T-helper 9 cell (primary cell): ENCODE results near the gene PAX3.

Experiments used
- DNase-seq: peaks from one replicate; pipeline ENCODE4 v3.0.0-alpha.2; 2020
- total RNA-seq, 2 donors: gene quantifications; one replicate each; lab custom pipeline; 2026; lab: John Stamatoyannopoulos, UW

Gene PAX3
- total RNA-seq: 0 reads per million in 2 donors

DNA sequence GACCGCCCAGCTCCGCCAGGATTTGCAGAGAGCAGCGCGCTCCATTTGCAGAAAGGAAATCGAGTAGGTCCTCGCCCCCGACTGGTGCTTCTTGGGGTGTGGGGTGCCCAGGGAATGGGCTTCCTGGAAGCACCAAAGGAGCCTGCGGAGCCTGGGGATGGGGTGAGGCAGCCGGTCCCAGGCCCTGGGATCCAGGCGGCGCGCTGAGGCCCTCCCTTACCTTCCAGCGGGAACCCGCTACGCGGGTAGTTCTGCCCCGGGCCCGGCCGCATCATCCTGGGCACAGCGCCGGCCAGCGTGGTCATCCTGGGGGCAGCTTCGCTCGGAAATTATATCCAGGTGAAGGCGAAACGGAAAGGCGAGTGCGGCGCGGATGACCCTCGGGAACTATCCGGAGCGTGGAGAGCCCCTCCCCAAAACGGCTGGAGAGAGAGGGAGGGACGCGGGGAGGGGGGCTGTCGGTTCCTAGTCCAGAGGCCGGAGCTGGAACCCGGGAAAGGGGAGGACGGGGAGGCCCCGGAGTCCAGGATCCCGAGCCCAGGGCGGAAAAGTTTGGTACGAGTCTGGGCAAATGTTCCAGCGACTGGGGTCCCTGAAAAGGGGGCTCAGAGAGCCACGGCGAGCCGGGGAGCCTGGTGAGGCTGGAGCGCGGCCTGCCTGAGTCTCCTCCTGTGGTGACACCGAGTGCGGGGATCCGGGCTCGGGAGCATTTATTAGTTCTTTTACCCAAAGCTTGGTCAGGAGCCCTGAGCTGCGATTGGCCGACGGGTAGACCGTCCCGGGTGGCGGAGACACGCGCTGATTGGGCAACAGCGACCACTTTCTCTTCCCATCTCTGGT lies at the start of gene PAX3:
Gene PAX3, minus strand, starts transcription at position 688 of the 840 bp plus-strand sequence. Its CDS starts 383 bp downstream, at position 305.
- DNase-seq: no peak

GRCh38 chr2:222341331-222341730 lies 42.5 kb upstream of the PAX3 start:
- DNase-seq: no peak

GRCh38 chr2:222338374-222338773 lies 39.6 kb upstream of the PAX3 start:
- no peak for DNase-seq

GRCh38 chr2:222336931-222337330 lies 38.1 kb upstream of the PAX3 start:
- no peak for DNase-seq

DNA sequence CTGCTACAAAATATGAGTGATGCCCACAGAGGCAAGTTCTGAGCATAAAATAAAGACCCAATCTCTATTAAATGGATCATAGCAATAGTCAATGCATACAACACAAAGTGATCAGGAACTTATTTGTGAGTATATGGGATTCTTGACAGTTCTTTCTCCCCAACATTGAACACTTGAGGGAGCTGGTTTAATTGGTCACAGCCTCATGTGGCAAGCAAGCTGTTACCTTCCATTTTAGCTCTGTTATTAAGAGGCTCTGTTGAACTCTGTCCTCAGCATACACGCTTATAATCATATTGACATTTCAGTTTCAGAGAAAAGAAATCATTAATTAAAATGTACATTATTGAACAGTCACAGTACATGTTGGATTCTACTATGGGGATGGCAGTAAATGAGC lies 37.6 kb upstream of the PAX3 start:
- no peak for DNase-seq

DNA sequence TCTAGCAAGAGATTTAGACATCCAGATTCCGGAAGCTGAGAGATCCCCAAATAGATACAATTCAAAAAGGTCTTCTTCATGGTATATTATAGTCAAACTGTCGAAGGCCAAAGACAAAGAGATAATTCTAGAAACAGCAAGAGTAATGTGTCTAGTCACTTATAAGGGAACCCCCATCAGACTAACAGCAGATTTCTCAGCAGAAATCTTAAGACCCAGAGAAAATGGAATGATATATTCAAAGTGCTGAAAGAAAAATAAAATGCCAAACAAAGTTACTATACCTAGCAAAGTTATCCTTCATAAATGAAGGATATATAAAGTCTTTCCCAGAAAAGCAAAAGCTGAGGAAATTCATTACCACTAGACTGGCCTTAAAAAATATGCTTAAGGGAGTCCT lies 36.1 kb upstream of the PAX3 start:
- no peak for DNase-seq

DNA sequence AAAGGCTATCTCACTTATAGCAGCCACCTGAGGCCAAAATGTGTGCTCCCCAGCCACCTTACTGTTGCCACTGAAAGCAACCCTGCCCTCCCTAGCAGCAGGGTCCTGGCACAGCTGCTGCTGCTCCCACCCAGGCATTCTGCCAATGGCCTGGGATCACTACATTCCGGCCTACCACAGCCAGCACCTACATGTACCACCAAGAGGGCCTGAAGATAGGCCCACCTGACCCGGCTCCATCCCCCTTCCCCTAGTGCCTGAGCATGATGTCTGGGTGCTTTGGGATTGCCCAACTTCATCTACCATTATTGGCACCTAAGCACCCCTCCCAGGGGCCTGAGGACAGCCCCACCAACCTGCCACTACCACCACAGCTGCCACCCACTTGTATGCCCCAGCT lies 34.6 kb upstream of the PAX3 start:
- no peak for DNase-seq

DNA sequence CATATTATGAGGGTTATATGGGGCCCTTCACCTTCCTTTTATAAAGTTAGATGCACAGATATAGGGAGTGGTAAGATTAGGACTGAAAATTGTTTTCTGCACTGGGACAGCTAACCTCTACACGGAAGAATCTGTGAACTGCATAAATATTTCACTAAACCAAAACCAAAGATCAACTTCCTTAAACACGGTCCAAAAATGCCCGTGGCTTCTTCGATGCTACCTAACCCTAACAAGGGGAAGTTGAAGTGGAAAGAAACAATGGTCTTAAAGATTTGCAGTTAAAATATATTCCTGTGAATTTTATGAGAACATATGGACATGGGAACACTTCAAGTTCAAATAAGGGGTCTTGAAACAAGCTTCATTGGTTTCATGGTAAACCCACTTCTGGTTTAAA lies 33.3 kb upstream of the PAX3 start:
- DNase-seq: no peak

- DNase-seq: no peak
Observed at GRCh38 chr2:222330910-222331309, 32.1 kb upstream of the PAX3 start.

DNA sequence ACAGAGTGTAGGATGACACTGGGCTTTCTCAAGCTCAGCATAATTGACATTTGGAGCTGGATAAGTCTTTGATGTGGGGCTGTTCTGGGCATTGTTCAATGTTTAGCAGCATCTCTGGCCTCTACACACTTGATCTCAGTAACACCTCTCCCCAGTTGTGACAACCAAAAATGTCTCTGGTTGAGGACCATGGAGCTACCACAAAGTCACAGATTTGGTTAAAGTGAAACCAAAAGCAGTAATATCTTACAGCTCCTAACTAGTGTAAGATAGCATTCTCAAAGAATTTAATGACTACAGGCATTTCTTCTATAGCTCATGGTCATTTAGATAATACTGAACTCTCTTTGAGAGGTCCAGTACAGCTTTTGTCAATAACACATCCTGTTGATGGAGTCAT lies 23.4 kb upstream of the PAX3 start:
- DNase-seq: no peak

GRCh38 chr2:222320436-222321395 lies 21.9 kb upstream of the PAX3 start:
- DNase-seq: no peak

DNA sequence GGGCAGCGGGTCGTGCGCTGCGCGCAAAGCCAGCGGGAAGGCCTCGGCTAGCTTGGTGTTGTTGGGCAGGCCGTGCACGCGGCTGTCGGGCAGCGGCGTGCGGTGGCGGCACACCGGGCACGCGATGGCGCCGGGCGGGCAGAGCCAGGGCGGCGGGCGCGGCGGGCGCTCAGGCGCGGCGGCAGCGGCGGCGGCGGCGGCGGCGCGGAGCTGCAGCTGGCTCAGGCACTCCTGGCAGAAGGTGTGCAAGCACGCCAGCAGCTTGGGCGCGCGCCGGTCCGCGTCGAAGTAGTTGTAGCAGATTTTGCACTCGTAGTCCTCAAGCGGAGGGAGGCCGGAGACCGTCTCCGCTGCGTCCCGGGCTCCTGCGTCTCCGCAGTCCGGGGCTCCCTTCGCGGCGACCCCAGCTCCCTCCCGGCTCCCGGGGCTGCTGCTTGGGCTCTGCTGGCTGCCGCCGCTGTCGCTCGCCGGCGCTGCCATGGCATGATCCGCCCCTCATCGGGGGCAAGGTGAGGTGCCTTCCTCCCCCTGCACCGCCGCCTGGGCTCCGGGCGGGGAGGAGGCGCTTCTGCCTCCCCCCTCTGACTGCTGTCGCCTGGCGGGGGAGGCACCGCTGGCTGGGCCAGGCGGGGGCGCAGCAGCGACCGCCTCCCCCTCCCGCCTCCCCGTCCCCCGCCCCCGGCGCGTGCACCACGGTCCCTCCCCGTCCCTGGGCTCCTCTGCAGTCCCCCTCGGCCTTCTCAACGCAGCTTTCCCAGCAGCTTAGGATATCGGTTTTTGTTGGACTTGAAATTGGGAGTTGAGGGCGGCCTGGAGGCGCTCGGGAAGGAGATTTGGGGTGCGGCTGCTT lies 21.0 kb upstream of the PAX3 start:
- no peak for DNase-seq

DNA sequence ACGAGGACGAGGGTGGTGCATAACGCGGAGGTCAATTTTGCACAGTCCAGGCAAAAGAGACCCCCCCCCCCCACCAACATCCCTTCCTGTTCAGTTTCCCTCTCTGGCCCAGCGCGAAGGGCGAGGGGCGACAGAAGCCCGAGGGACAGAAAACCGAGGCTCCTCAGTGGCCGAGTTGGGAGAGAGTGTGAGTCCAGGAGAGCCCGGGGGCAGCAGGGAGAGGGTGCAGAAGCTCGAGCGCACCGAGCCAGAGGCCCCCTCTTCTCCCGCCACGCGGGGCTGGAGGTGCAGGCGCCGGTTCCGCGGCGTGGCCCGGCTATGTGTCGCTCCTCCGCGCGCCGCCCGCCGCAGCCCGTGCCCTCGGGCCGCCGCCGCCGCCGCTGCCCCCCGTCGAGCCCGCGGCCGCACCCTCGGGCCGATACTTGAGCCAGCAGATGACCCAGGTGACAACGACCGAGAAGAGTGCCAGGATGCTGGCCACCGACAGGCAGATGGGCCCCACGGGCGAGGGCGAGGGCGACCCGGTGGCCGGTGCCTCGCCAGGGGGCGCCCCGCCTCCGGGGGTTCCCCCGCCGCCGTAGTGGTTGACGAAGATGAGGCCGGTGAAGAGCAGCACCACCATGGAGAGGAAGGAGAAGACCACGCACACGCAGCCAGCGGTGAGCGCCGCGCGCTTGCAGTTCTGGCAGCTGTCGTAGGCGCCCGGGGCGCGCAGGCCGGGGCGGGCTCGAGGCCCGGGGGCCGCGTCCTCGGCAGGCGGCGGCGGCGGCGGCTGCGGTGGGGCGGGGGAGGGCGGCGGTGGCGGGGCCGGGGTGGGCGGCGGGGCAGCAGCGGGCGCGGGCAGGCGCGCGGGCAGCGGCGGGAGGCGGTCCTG lies 20.2 kb upstream of the PAX3 start:
- no peak for DNase-seq

DNA sequence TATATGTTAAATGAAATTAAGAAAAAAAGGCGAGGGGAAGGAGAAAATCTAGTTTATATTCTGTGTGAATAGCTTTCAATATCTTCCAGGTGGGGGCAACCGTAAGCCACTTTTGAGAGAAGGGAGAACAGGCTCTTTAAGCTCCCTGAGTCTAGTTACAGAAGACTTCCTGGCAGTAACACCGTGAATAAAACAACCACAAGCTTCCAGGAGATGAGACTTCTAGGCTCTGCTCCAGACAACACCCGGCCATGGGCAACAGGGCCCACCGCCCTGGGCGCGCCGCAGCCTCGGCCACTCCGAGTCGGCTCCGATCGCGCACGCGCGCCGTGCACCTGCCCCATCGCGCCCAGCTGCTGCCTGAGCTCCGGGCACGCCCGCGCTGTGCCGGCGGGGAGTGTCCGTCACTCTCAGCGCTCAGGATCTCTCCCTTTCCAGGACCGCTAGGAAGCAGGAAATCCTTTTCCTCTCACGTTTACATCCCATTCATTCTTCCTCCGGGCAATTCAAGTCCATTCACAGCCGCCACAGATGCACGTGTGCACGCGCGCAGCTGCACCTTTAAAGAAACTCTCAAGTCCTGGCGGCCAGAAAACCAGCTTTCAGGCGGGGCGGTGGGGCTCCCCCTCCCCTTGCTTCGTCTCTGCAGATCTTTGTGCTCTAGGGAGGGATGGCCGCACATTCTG lies 19.4 kb upstream of the PAX3 start:
- no peak for DNase-seq

- no peak for DNase-seq
Observed at GRCh38 chr2:222315443-222316121, 16.8 kb upstream of the PAX3 start.

DNA sequence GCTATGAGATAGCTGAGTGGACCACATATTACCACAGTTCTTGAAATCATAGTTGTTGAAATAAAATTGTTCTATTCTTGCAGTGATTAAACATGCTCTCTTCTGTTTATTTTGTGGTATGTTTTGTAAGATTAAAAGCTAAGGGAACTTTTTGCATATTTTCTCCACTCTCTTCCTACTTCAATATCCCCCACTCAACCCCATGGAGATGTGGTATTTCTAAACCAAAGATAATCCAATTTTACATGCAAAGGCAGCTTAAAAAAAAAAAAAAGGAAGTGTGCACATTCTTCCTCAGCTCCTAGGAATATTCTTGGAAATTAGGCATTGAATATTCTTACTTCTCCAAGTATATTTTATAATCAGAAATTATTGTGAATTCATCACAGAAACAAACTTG lies 15.0 kb upstream of the PAX3 start:
- no peak for DNase-seq

DNA sequence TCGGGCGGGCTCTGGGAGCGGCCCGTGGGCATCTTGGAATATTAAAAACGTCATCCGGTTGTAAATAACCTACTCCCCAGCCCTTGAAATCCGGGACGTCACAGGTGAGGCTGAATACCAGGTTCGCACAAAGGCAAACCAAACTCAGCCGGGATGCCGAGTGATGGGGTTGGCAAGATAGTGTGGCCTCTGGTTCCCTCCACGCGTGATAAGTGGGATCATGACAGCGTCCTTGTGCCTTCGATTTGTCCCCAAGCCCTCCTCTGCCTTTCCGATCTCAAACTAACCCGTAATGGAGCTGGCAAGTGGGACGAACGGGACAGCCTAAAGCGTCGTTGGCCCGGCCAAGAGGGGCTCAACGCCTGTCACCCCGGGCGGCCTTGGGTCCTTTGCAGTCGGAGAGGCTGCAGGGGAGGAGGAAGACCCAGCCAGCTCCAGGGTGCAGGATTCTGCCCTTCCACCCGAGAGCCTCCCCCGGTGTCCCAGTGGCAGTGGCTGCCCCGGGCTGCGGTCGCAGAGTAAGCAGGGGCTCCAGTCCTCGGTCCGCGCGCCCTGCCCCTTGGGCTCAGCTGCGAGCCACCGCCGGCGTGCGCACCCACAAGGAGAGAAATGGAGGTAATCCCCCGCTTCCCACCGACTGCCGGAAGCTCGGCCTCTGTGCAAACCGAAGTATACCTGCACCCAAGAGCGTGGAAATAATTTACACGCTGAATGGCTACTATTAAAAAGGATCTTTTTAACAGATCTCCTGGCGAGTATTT lies 13.4 kb upstream of the PAX3 start:
- no peak for DNase-seq

GRCh38 chr2:222311319-222311977 lies 12.7 kb upstream of the PAX3 start:
- DNase-seq: no peak

GRCh38 chr2:222310747-222311318 lies 12.0 kb upstream of the PAX3 start:
- no peak for DNase-seq
